Heart right ventricle (tissue), 16 donors: ENCODE data around the gene GPR139. TPM values are rescaled to one million over a fixed set of nuclear protein-coding genes. Genes with fewer than 3 reads are reported as not detected.

Experiments
- ATAC-seq, 8 donors: fragments of 200-7000 bp; cut with Tn5 transposase; one replicate each; pipeline ENCODE4 v1.9.1; 2020; ENCODE audit warnings: mild to moderate bottlenecking in 8 of 8, moderate library complexity in 8 of 8, moderate number of reproducible peaks in 1 of 8
- DNase-seq, 2 donors: peaks; one replicate each; pipeline ENCODE4 v3.0.0-alpha.2; 2020
- H3K27ac ChIP-seq, 10 donors: fragments of 200-600 bp; sonication (generic) in 2 of 10; one replicate each; pipeline versions ENCODE4 v1.5.0 to v1.8.0; 2020 to 2022; ENCODE audit warnings: mild to moderate bottlenecking in 3 of 10
- H3K27me3 ChIP-seq, 7 donors: fragments of 200-600 bp; one replicate each; pipeline ENCODE4 v1.8.0; 2021 to 2022; ENCODE audit warnings: mild to moderate bottlenecking in 2 of 7
- H3K36me3 ChIP-seq, 9 donors: fragments of 200-600 bp; sonication (generic) in 1 of 9; one replicate each; pipeline versions ENCODE4 v1.5.0 to v1.8.0; 2020 to 2022; ENCODE audit warnings: mild to moderate bottlenecking in 2 of 9
- H3K4me1 ChIP-seq, 9 donors: fragments of 200-600 bp; sonication (generic) in 1 of 9; one replicate each; pipeline versions ENCODE4 v1.5.0 to v1.8.0; 2020 to 2022; ENCODE audit warnings: mild to moderate bottlenecking in 4 of 9
- H3K4me3 ChIP-seq, 10 donors: fragments of 200-600 bp; sonication (generic) in 2 of 10; one replicate each; pipeline versions ENCODE4 v1.5.0 to v1.8.0; 2020 to 2022; ENCODE audit warnings: mild to moderate bottlenecking in 7 of 10, moderate library complexity in 2 of 10
- H3K9me3 ChIP-seq, 11 donors: fragments of 200-600 bp in 10 of 11; sonication (generic) in 2 of 11; one replicate each; pipeline versions ENCODE4 v1.5.0 to v1.8.0; 2013 to 2022; ENCODE audit warnings: mild to moderate bottlenecking in 2 of 11, control low read depth in 1 of 11, moderate library complexity in 1 of 11
- CTCF ChIP-seq, 9 donors: fragments of 200-600 bp; sonication (generic) in 2 of 9; IDR thresholded peaks; one replicate each; pipeline versions ENCODE4 v1.5.0 to v1.8.0; 2021 to 2022; ENCODE audit warnings: antibody characterized with exemption in 9 of 9, mild to moderate bottlenecking in 5 of 9, moderate library complexity in 1 of 9
- WGBS, 2 donors: extraction: QIAGEN DNeasy Blood & Tissue Kit; methylation state at CpG; one replicate each; pipeline ENCODE4 v1.1.7; 2013; ENCODE audit warnings: inconsistent platforms in 1 of 2; 5-methylcytosine and 5-hydroxymethylcytosine counted together
- intact Hi-C, 10 donors: fragments of 100-400 bp; cut with DNase I; formaldehyde crosslinking; loops; one replicate each; pipeline versions ENCODE4 v1.11.1 to v1.14.2; 2022
- polyA plus RNA-seq, 2 donors: library from polyadenylated mRNA; stranded (reverse); fragments of 200-250 nt; gene quantifications; one replicate each; pipeline ENCODE4 v1.2.3, GENCODE V29; 2013
- total RNA-seq, 10 donors: library from RNA; stranded (reverse); fragmentation: NEBNext Ultra II Directional in 3 of 10; extraction: Animal tissue kit (Norgen Biotek cat#: 25700) in 3 of 10; gene quantifications; one replicate each; pipeline versions ENCODE4 v1.2.1 to v1.2.4, GENCODE V29; 2021 to 2023
- donor health status: Arrhythmogenic right ventricular cardiomyopathy.
- donor health status: ischemic (EF 13 %, LVEDD 7.1; RV severe dilation, severe dysfunction).
- donor health status: healthy with polysubstance abuse.
- donor health status: DM: no; HTN: yes; CAD: no.
- donor health status: DM: no; HTN: no; CAD: no.
- donor health status: ischemic (EF 25% LVEDD 6.9; RV normal size, moderate dysfunction).
- donor health status: ischemic (EF 25% LVEDD 5.7; RV mildly dilated, moderate dysfunction).
- donor health status: healthy.
- donor health status: DM: yes; HTN: yes; CAD: no.
- donor health status: Ischemic cardiomyopathy.
- donor health status: ischemic (EF 35%, LVEDD 5.7; RV mildly dilated, moderate dysfunction).
- donor health status: nonischemic (EF 11% LVEDD 7.7; RV severe dilation, severe dysfunction).
- donor health status: DM: yes; HTN: yes; CAD: no.
- donor health status: PGD.
- donor health status: ischemic (EF 29% LVEDD 5.4; RV normal size, mild dysfunction).
- donor health status: nonischemic (EF 23%, LVEDD 6.1; RV moderate dilation, normal function).

Gene GPR139
- total and polyA plus RNA-seq, 12 donors: not detected

DNA sequence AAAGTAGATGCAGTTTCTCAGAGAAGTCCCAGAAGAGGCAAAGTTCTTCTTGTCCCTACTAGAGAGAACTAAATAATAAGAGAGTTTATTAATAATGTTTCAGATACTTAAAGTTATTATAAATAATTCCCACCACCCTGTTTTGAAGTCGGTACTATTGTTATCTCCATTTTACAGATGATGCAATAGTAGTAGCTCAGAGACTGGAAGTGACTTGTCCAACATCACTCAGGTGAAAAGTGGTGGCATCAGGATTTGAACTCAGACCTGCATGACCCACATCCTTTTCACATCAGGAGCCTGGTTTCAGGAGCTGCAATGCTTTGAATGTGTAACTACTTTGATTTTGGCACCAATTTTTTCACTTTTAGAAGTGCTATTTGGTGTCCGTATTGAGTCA lies 52.7 kb downstream of the GPR139 start:
- Histone ChIP-seq H3K4me3 (no peak overlapping the region), H3K27me3 (peaks cover 0 to 4% (median 0%) of the 10 kb centered on the region in 7 donors), H3K9me3 (peaks cover 0 to 11% (median 0%) of the 10 kb centered on the region in 11 donors), H3K36me3 (no peaks in the 10 kb centered on the region), H3K4me1 (no peaks in the 10 kb centered on the region), H3K27ac (no peak overlapping the region)
- ATAC-seq (no peak), DNase-seq (no peak)
- TF ChIP-seq CTCF (IDR thresholded peaks at IDR 0.05): no peak
- intact Hi-C loops: no loop called here
- 76 to 77% methylated on average over 2 of the region's 2 CpGs for WGBS, 2 donors

- ATAC-seq (no peak), DNase-seq (no peak)
- WGBS, 2 donors: 29 to 47% methylated on average over 1 of the region's 1 CpG
- no peaks in the 10 kb centered on the region for H3K4me1 ChIP-seq
- intact Hi-C loops: no loop called here
- H3K4me3 ChIP-seq: no peak overlapping the region
- peaks cover 0 to 11% (median 0%) of the 10 kb centered on the region in 11 donors for H3K9me3 ChIP-seq
- no peak overlapping the region for H3K27ac ChIP-seq
- H3K27me3 ChIP-seq: peaks cover 0 to 5% (median 0%) of the 10 kb centered on the region in 7 donors
- no peaks in the 10 kb centered on the region for H3K36me3 ChIP-seq
- no peak for TF ChIP-seq CTCF (IDR thresholded peaks at IDR 0.05)
Observed at GRCh38 chr16:20020083-20020482, 53.6 kb downstream of the GPR139 start.

DNA sequence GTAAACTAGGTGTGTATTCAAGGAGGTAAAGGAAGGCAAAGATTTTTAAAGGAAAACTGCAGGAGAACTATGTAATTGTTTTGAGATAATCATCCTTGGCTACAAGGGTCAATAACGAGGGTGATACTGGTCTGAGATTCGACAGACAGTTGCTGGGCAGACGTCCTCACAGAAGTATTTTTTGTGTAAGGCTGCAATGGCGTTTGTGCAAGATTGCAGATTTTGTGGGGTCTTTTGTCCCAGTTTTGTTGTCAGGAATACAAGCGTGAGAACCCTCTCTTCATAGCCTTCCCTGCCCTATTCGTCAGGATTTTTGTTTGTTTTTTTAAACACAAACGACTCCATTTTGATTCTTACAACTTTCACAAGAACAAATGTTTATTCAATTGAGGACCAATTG lies 57.5 kb downstream of the GPR139 start:
- 48 to 50% methylated on average over 7 of the region's 7 CpGs for WGBS, 2 donors
- Histone ChIP-seq H3K9me3 (peaks cover 0 to 11% (median 0%) of the 10 kb centered on the region in 11 donors), H3K27ac (no peak overlapping the region), H3K36me3 (no peaks in the 10 kb centered on the region), H3K4me1 (no peaks in the 10 kb centered on the region), H3K4me3 (no peak overlapping the region), H3K27me3 (peaks cover 0 to 18% (median 4%) of the 10 kb centered on the region in 7 donors)
- intact Hi-C loops: loop anchor here in 1 of 10 donors (10.0 kb wide), 1 partner anchor 59 kb away; the partner anchor contains the start of gene GPR139
- ATAC-seq (no peak), DNase-seq (no peak)
- TF ChIP-seq CTCF (IDR thresholded peaks at IDR 0.05): no peak

DNA sequence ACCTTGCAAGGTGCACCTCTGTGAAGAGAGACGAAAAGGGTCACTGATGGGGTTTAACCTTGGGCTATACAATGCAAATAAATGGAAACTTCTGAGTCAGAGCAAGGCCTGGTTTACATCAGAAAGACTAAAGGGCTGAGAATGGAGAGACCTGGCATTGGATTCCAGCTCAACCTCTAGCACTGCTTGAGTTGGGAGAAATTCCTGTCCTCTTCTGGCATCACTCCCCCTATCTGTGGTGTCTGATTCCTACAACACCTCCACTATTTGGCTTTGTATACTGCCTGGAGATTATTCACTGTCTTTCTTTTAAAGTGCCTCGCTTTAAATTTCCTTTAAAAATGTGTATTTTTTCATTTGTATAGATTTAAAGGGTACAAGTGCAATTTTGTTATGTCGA lies 68.8 kb downstream of the GPR139 start:
- peaks cover 0 to 27% (median 10%) of the 10 kb centered on the region in 7 donors for H3K27me3 ChIP-seq
- H3K9me3 ChIP-seq: peaks cover 0 to 13% (median 0%) of the 10 kb centered on the region in 11 donors
- H3K4me3 ChIP-seq: no peak overlapping the region
- intact Hi-C loops: no loop called here
- WGBS, 2 donors: 47 to 55% methylated on average over 3 of the region's 3 CpGs
- no peak for ATAC-seq
- H3K36me3 ChIP-seq: no peaks in the 10 kb centered on the region
- TF ChIP-seq CTCF (IDR thresholded peaks at IDR 0.05): no peak
- no peak overlapping the region for H3K27ac ChIP-seq
- no peak for DNase-seq
- no peaks in the 10 kb centered on the region for H3K4me1 ChIP-seq
